ENCODE data around the gene KHDRBS1.
"Not testable (repeated sequence)": the region's sequence is repeated elsewhere in the genome, so short reads cannot be mapped to it uniquely, and the experiment has no call there.

The KHDRBS1 gene

DNA sequence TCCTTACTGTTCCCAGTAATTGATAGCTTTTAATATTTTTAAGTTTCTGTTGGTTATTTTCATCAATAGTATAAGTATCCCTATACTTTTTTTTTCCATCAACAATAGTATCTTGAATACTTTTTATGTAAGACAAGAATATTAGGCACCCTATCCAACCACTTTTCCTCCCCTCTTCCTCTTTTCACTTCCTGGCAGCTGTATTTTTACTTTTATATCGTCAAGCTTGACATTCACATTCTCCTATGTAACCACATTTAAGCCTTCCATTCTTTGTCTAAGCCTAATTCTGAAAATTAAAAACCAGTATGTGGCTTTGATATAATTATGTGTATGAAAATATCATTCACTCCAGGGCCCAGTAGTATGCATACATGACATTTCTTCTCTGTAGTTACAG is 68.4 kb downstream of the KHDRBS1 start:
- no peaks in the 10 kb centered on the region; the same call in 1 of the 2 replicates for H3K36me3 ChIP-seq (replicated peaks; ENCODE audit: insufficient read depth, low read length)
- H3K9ac ChIP-seq (ENCODE audit: low read length) = no peak overlapping the region
- H3K4me2 ChIP-seq (ENCODE audit: low read depth, low read length) = no peak overlapping the region
- H2AFZ ChIP-seq (ENCODE audit: low read length) = no peak overlapping the region
- TF ChIP-seq CTCF (IDR thresholded peaks at IDR 0.05; ENCODE audit: low read length) (no peak), EZH2phosphoT487 (IDR thresholded peaks at IDR 0.05; ENCODE audit: low read length) (no peak), EZH2 (optimal IDR thresholded peaks at IDR 0.05; ENCODE audit: low read depth, low read length) (no peak)
- no peaks in the 10 kb centered on the region for H3K79me2 ChIP-seq (ENCODE audit: low read length)
- no peaks in the 10 kb centered on the region for H4K20me1 ChIP-seq (ENCODE audit: insufficient read depth, low read length)
- no peak for DNase-seq
- no peaks in the 10 kb centered on the region for H3F3A ChIP-seq (ENCODE audit: insufficient read depth, low read length)
- H3K4me1 ChIP-seq (ENCODE audit: low read length) = no peaks in the 10 kb centered on the region
- H3K27me3 ChIP-seq (replicated peaks; ENCODE audit: insufficient read depth, low read length) = no peaks in the 10 kb centered on the region
- no peaks in the 10 kb centered on the region for H3K9me3 ChIP-seq (replicated peaks; ENCODE audit: insufficient read depth, low read length)
- H3K27ac ChIP-seq (ENCODE audit: low read length) = no peak overlapping the region
- H3K4me3 ChIP-seq (ENCODE audit: low read length) = no peak overlapping the region
- H3K9me2 ChIP-seq (replicated peaks; ENCODE audit: insufficient read depth, low read length) = no peaks in the 10 kb centered on the region

DNA sequence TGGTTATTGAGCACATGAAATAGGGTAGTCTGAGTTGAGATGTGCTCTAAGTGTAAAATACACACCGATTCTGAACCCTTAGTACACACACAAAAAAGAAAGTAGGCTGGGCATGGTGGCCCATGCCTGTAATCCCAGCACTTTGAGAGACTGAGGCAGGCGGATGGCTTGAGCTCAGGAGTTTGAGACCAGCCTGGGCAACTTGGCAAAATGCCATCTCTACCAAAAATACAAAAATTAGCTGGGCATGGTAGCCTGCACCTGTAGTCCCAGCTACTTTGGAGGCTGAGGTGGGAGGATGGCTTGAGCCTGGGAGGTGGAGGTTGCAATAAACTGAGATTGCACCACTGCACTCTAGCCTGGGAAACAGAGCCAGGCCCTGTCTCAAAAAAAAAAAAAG is 72.7 kb downstream of the KHDRBS1 start:
- DNase-seq; H3K36me3 ChIP-seq (replicated peaks; ENCODE audit: insufficient read depth, low read length): not testable (repeated sequence)

DNA sequence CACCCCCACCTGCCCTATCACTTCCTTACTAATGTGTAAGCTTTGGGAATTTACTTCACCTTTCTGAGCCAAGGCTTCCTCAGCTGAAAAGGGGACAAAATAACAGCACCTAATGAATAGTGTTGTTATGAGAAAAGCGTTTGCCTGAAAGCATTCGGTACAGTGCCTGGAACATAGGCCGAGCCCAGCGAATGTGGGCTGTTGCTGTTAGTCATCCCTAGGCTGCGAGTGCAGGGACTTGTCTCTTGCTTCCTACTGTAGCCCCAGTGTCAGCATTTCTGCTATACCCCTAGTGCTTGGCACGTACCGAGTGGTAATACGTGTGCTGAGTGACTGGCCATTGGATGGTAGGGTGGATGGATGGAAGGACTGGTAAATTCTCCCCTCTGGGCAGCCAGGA is 77.5 kb downstream of the KHDRBS1 start:
- H2AFZ ChIP-seq (ENCODE audit: low read length) = no peak overlapping the region
- no peaks in the 10 kb centered on the region for H3K79me2 ChIP-seq (ENCODE audit: low read length)
- no peak overlapping the region for H3K9ac ChIP-seq (ENCODE audit: low read length)
- DNase-seq = no peak
- no peaks in the 10 kb centered on the region for H4K20me1 ChIP-seq (ENCODE audit: insufficient read depth, low read length)
- H3K36me3 ChIP-seq (replicated peaks; ENCODE audit: insufficient read depth, low read length) = no peaks in the 10 kb centered on the region; the same call in 1 of the 2 replicates
- H3K9me3 ChIP-seq (replicated peaks; ENCODE audit: insufficient read depth, low read length) = no peaks in the 10 kb centered on the region
- no peaks in the 10 kb centered on the region for H3K27me3 ChIP-seq (replicated peaks; ENCODE audit: insufficient read depth, low read length)
- H3K27ac ChIP-seq (ENCODE audit: low read length) = no peak overlapping the region
- H3K4me2 ChIP-seq (ENCODE audit: low read depth, low read length) = no peak overlapping the region
- TF ChIP-seq CTCF (IDR thresholded peaks at IDR 0.05; ENCODE audit: low read length) (no peak), EZH2phosphoT487 (IDR thresholded peaks at IDR 0.05; ENCODE audit: low read length) (no peak), EZH2 (optimal IDR thresholded peaks at IDR 0.05; ENCODE audit: low read depth, low read length) (no peak)
- no peaks in the 10 kb centered on the region for H3K9me2 ChIP-seq (replicated peaks; ENCODE audit: insufficient read depth, low read length)
- no peaks in the 10 kb centered on the region for H3K4me1 ChIP-seq (ENCODE audit: low read length)
- H3F3A ChIP-seq (ENCODE audit: insufficient read depth, low read length) = no peaks in the 10 kb centered on the region
- no peak overlapping the region for H3K4me3 ChIP-seq (ENCODE audit: low read length)

More for the DNA sequence above, 72.7 kb downstream of the KHDRBS1 start:
- H3K4me1 ChIP-seq (ENCODE audit: low read length); H3K27me3 ChIP-seq (replicated peaks; ENCODE audit: insufficient read depth, low read length); H3K4me3 ChIP-seq (ENCODE audit: low read length); H2AFZ ChIP-seq (ENCODE audit: low read length); H4K20me1 ChIP-seq (ENCODE audit: insufficient read depth, low read length); H3K9me3 ChIP-seq (replicated peaks; ENCODE audit: insufficient read depth, low read length); H3K9ac ChIP-seq (ENCODE audit: low read length); H3K9me2 ChIP-seq (replicated peaks; ENCODE audit: insufficient read depth, low read length); H3K4me2 ChIP-seq (ENCODE audit: low read depth, low read length); H3K79me2 ChIP-seq (ENCODE audit: low read length); H3F3A ChIP-seq (ENCODE audit: insufficient read depth, low read length); H3K27ac ChIP-seq (ENCODE audit: low read length): not testable (repeated sequence)

DNA sequence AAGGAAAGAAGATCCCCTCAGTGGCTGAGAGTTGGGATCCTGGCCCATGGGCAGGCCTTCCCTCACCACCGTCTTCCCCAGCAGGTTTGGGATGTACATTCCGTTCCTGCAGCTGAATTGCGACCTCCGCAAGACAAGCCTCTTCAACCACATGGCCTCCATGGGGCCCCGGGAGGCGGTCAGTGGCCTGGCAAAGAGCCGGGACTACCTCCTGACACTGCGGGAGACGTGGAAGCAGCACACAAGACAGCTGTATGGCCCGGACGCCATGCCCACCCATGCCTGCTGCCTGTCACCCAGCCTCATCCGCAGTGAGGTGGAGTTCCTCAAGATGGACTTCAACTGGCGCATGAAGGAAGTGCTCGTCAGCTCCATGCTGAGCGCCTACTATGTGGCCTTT is 77.9 kb downstream of the KHDRBS1 start:
- H3K4me1 ChIP-seq (ENCODE audit: low read length) = no peaks in the 10 kb centered on the region
- H3K4me2 ChIP-seq (ENCODE audit: low read depth, low read length) = no peak overlapping the region
- H3K4me3 ChIP-seq (ENCODE audit: low read length) = no peak overlapping the region
- no peaks in the 10 kb centered on the region for H3K9me3 ChIP-seq (replicated peaks; ENCODE audit: insufficient read depth, low read length)
- DNase-seq = no peak
- H3K27ac ChIP-seq (ENCODE audit: low read length) = no peak overlapping the region
- H3K79me2 ChIP-seq (ENCODE audit: low read length) = no peaks in the 10 kb centered on the region
- H3F3A ChIP-seq (ENCODE audit: insufficient read depth, low read length) = no peaks in the 10 kb centered on the region
- no peak overlapping the region for H2AFZ ChIP-seq (ENCODE audit: low read length)
- H3K36me3 ChIP-seq (replicated peaks; ENCODE audit: insufficient read depth, low read length) = no peaks in the 10 kb centered on the region
- no peaks in the 10 kb centered on the region for H3K9me2 ChIP-seq (replicated peaks; ENCODE audit: insufficient read depth, low read length)
- no peaks in the 10 kb centered on the region for H3K27me3 ChIP-seq (replicated peaks; ENCODE audit: insufficient read depth, low read length)
- no peaks in the 10 kb centered on the region for H4K20me1 ChIP-seq (ENCODE audit: insufficient read depth, low read length)
- no peak overlapping the region for H3K9ac ChIP-seq (ENCODE audit: low read length)
- TF ChIP-seq CTCF (IDR thresholded peaks at IDR 0.05; ENCODE audit: low read length) (no peak), EZH2 (optimal IDR thresholded peaks at IDR 0.05; ENCODE audit: low read depth, low read length) (no peak), EZH2phosphoT487 (IDR thresholded peaks at IDR 0.05; ENCODE audit: low read length) (no peak)

Measured in MM.1S (cell line).